Stimulated activated CD4-positive, alpha-beta T cell treated with anti-CD3 and anti-CD28 coated beads, Interleukin-4, amount 100 ng/mL, for 24 hours (primary cell): ENCODE measurements around the gene MAP2K7.
A peak's percentile ranks its signal among the peaks of the same experiment; 100 is the strongest.
"Not testable (repeated sequence)": the region's sequence is repeated elsewhere in the genome, so short reads cannot be mapped to it uniquely, and the experiment has no call there.

Source experiments
- DNase-seq: peaks from one replicate; pipeline ENCODE4 v3.0.0-alpha.2; 2020

Gene MAP2K7

GRCh38 chr19:7932276-7932929, 28.7 kb downstream of the MAP2K7 start:
- DNase-seq, result no peak

GRCh38 chr19:7932930-7933300, 29.2 kb downstream of the MAP2K7 start:
- no peak for DNase-seq

- DNase-seq, result no peak
These were observed 29.7 kb downstream of the MAP2K7 start for GRCh38 chr19:7933411-7933810.

GRCh38 chr19:7933828-7934725, 30.4 kb downstream of the MAP2K7 start:
- DNase-seq, result no peak

GRCh38 chr19:7934766-7935165, 31.1 kb downstream of the MAP2K7 start:
- no peak for DNase-seq

GRCh38 chr19:7940841-7941240, 37.2 kb downstream of the MAP2K7 start:
- DNase-seq, result no peak

- DNase-seq, result no peak
These were observed 38.4 kb downstream of the MAP2K7 start for GRCh38 chr19:7941895-7942596.

GRCh38 chr19:7942981-7943443, 39.3 kb downstream of the MAP2K7 start:
- DNase-seq, result no peak

GRCh38 chr19:7943444-7944176, 39.9 kb downstream of the MAP2K7 start, which contains the start of gene TIMM44:
Gene TIMM44 (minus strand): TSS chr19:7943666. CDS start chr19:7943651, 15 bp downstream.
- DNase-seq, result peak; percentile 99

- DNase-seq, result peak; percentile 90
These were observed 40.6 kb downstream of the MAP2K7 start for GRCh38 chr19:7944177-7944761.

- DNase-seq, result no peak
These were observed 44.3 kb downstream of the MAP2K7 start for GRCh38 chr19:7947939-7948338.

- no peak for DNase-seq
These were observed 49.4 kb downstream of the MAP2K7 start for GRCh38 chr19:7953060-7953459.

- no peak for DNase-seq
These were observed 49.9 kb downstream of the MAP2K7 start for GRCh38 chr19:7953576-7953975.

GRCh38 chr19:7955696-7956095, 52.0 kb downstream of the MAP2K7 start:
- no peak for DNase-seq

- no peak for DNase-seq
These were observed 55.5 kb downstream of the MAP2K7 start for GRCh38 chr19:7959211-7959610.

GRCh38 chr19:7961082-7961481, 57.4 kb downstream of the MAP2K7 start:
- not testable (repeated sequence) for DNase-seq

- no peak for DNase-seq
These were observed 58.4 kb downstream of the MAP2K7 start for GRCh38 chr19:7961920-7962626.

GRCh38 chr19:7962644-7963268, 59.1 kb downstream of the MAP2K7 start:
- DNase-seq, result no peak

GRCh38 chr19:7963566-7963965, 59.9 kb downstream of the MAP2K7 start:
- no peak for DNase-seq
